Measurements from ENCODE around the gene ABCC1.

The ABCC1 gene

GRCh38 chr16:16000685-16001084 is 51.3 kb downstream of the ABCC1 start:
- Histone ChIP-seq H3K27ac (ENCODE audit: low read depth, low read length) (no peak overlapping the region), H3K4me1 (ENCODE audit: control insufficient read depth, low read length) (peaks cover 23% of the 10 kb centered on the region), H3F3A (ENCODE audit: control insufficient read depth, insufficient read depth) (peaks cover 10% of the 10 kb centered on the region; the same call in 1 of the 2 replicates), H3K4me3 (ENCODE audit: low read length) (no peak overlapping the region), H3K27me3 (ENCODE audit: control insufficient read depth, low read length) (no peaks in the 10 kb centered on the region), H3K4me2 (ENCODE audit: low read length) (no peak overlapping the region), H3K9me3 (ENCODE audit: control insufficient read depth, insufficient read depth, low read length) (no peaks in the 10 kb centered on the region), H3K9me2 (replicated peaks; ENCODE audit: control insufficient read depth, low read length) (no peaks in the 10 kb centered on the region), H3K79me2 (ENCODE audit: control insufficient read depth, low read length) (peaks cover 45% of the 10 kb centered on the region), H4K20me1 (ENCODE audit: control insufficient read depth, insufficient read depth, low read depth, low read length) (no peaks in the 10 kb centered on the region), H3K36me3 (ENCODE audit: control insufficient read depth, low read length) (peaks cover 4% of the 10 kb centered on the region; the same call in 1 of the 2 replicates)
- TF ChIP-seq CTCF (IDR thresholded peaks at IDR 0.05; ENCODE audit: low read depth, low read length, poor library complexity, severe bottlenecking): no peak
- TF ChIP-seq EZH2phosphoT487 (IDR thresholded peaks at IDR 0.05; ENCODE audit: borderline replicate concordance, low read length): no peak

- Histone ChIP-seq H3K9me3 (ENCODE audit: control insufficient read depth, insufficient read depth, low read length) (no peaks in the 10 kb centered on the region), H3K4me2 (ENCODE audit: low read length) (no peak overlapping the region), H3K36me3 (ENCODE audit: control insufficient read depth, low read length) (no peaks in the 10 kb centered on the region), H3K27ac (ENCODE audit: low read depth, low read length) (no peak overlapping the region), H3K27me3 (ENCODE audit: control insufficient read depth, low read length) (no peaks in the 10 kb centered on the region), H4K20me1 (ENCODE audit: control insufficient read depth, insufficient read depth, low read depth, low read length) (no peaks in the 10 kb centered on the region), H3F3A (ENCODE audit: control insufficient read depth, insufficient read depth) (peaks cover 17% of the 10 kb centered on the region), H3K4me1 (ENCODE audit: control insufficient read depth, low read length) (peaks cover 29% of the 10 kb centered on the region), H3K9me2 (replicated peaks; ENCODE audit: control insufficient read depth, low read length) (no peaks in the 10 kb centered on the region), H3K79me2 (ENCODE audit: control insufficient read depth, low read length) (peaks cover 47% of the 10 kb centered on the region), H3K4me3 (ENCODE audit: low read length) (no peak overlapping the region)
- TF ChIP-seq CTCF (IDR thresholded peaks at IDR 0.05; ENCODE audit: low read depth, low read length, poor library complexity, severe bottlenecking): no peak
- no peak for TF ChIP-seq EZH2phosphoT487 (IDR thresholded peaks at IDR 0.05; ENCODE audit: borderline replicate concordance, low read length)
Measured at GRCh38 chr16:16001596-16002255, 52.3 kb downstream of the ABCC1 start.

- H3K79me2 ChIP-seq (ENCODE audit: control insufficient read depth, low read length): peaks cover 39% of the 10 kb centered on the region
- H3F3A ChIP-seq (ENCODE audit: control insufficient read depth, insufficient read depth): peaks cover 36% of the 10 kb centered on the region
- H3K4me1 ChIP-seq (ENCODE audit: control insufficient read depth, low read length): peaks cover 33% of the 10 kb centered on the region
- H3K9me2 ChIP-seq (replicated peaks; ENCODE audit: control insufficient read depth, low read length): no peaks in the 10 kb centered on the region
- H3K27ac ChIP-seq (ENCODE audit: low read depth, low read length): no peak overlapping the region
- TF ChIP-seq CTCF (IDR thresholded peaks at IDR 0.05; ENCODE audit: low read depth, low read length, poor library complexity, severe bottlenecking) (no peak), EZH2phosphoT487 (IDR thresholded peaks at IDR 0.05; ENCODE audit: borderline replicate concordance, low read length) (no peak)
- peaks cover 9% of the 10 kb centered on the region; the same call in 1 of the 2 replicates for H3K36me3 ChIP-seq (ENCODE audit: control insufficient read depth, low read length)
- no peaks in the 10 kb centered on the region for H4K20me1 ChIP-seq (ENCODE audit: control insufficient read depth, insufficient read depth, low read depth, low read length)
- H3K4me3 ChIP-seq (ENCODE audit: low read length): no peak overlapping the region
- no peaks in the 10 kb centered on the region for H3K27me3 ChIP-seq (ENCODE audit: control insufficient read depth, low read length)
- no peaks in the 10 kb centered on the region for H3K9me3 ChIP-seq (ENCODE audit: control insufficient read depth, insufficient read depth, low read length)
- no peak overlapping the region for H3K4me2 ChIP-seq (ENCODE audit: low read length)
Measured at GRCh38 chr16:16003719-16004313, 54.4 kb downstream of the ABCC1 start.

Measured in DOHH2 (cell line).